Measurements from ENCODE around the gene DYNLL2. TPM values are rescaled to one million over a fixed set of nuclear protein-coding genes. Genes with fewer than 3 reads are reported as not detected.
"Not testable (repeated sequence)": the region's sequence is repeated elsewhere in the genome, so short reads cannot be mapped to it uniquely, and the experiment has no call there.

The DYNLL2 gene
- total RNA-seq, 2 donors from 2014 or later, result 34.3 to 41.2 TPM

- intact Hi-C loops (cut with DNase I), result no loop called here
- H3K4me1 ChIP-seq, result no peaks in the 10 kb centered on the region
- H3K27me3 ChIP-seq, result no peaks in the 10 kb centered on the region
- TF ChIP-seq CTCF (IDR thresholded peaks at IDR 0.05), result no peak
- no peak overlapping the region for H3K4me3 ChIP-seq
- H3K9me3 ChIP-seq, result no peaks in the 10 kb centered on the region
- H3K36me3 ChIP-seq, result no peaks in the 10 kb centered on the region
- H3K9ac ChIP-seq (ENCODE audit: low read depth in 2 of 2, low read length in 2 of 2), result no peak overlapping the region
- no peak overlapping the region for H3K27ac ChIP-seq
- no peak for DNase-seq
These were observed 22.5 kb upstream of the DYNLL2 start for GRCh38 chr17:58060596-58061191.

GRCh38 chr17:58061672-58062071, 21.5 kb upstream of the DYNLL2 start:
- H3K9me3 ChIP-seq, result no peaks in the 10 kb centered on the region
- H3K27ac ChIP-seq, result no peak overlapping the region
- no peaks in the 10 kb centered on the region for H3K4me1 ChIP-seq
- DNase-seq, result no peak
- TF ChIP-seq CTCF (IDR thresholded peaks at IDR 0.05), result no peak
- no peak overlapping the region for H3K4me3 ChIP-seq
- no peak overlapping the region for H3K9ac ChIP-seq (ENCODE audit: low read depth in 2 of 2, low read length in 2 of 2)
- H3K36me3 ChIP-seq, result no peaks in the 10 kb centered on the region
- intact Hi-C loops (cut with DNase I), result no loop called here
- H3K27me3 ChIP-seq, result no peaks in the 10 kb centered on the region

GRCh38 chr17:58065238-58065637, 18.0 kb upstream of the DYNLL2 start:
- Histone ChIP-seq H3K9ac (ENCODE audit: low read depth in 2 of 2, low read length in 2 of 2) (no peak overlapping the region), H3K4me3 (no peak overlapping the region), H3K27me3 (no peaks in the 10 kb centered on the region), H3K27ac (no peak overlapping the region), H3K9me3 (no peaks in the 10 kb centered on the region), H3K4me1 (no peaks in the 10 kb centered on the region), H3K36me3 (no peaks in the 10 kb centered on the region)
- intact Hi-C loops (cut with DNase I), result no loop called here
- TF ChIP-seq CTCF (IDR thresholded peaks at IDR 0.05), result no peak
- no peak for DNase-seq

GRCh38 chr17:58066401-58066800, 16.8 kb upstream of the DYNLL2 start:
- Histone ChIP-seq H3K4me3 (no peak overlapping the region), H3K36me3 (no peaks in the 10 kb centered on the region), H3K4me1 (no peaks in the 10 kb centered on the region), H3K9me3 (no peaks in the 10 kb centered on the region), H3K27me3 (no peaks in the 10 kb centered on the region), H3K9ac (ENCODE audit: low read depth in 2 of 2, low read length in 2 of 2) (no peak overlapping the region), H3K27ac (no peak overlapping the region)
- no peak for TF ChIP-seq CTCF (IDR thresholded peaks at IDR 0.05)
- intact Hi-C loops (cut with DNase I), result no loop called here
- no peak for DNase-seq

GRCh38 chr17:58072862-58073261, 10.4 kb upstream of the DYNLL2 start:
- DNase-seq, result no peak
- no peaks in the 10 kb centered on the region for H3K36me3 ChIP-seq
- H3K27me3 ChIP-seq, result no peaks in the 10 kb centered on the region
- no peak overlapping the region for H3K27ac ChIP-seq
- intact Hi-C loops (cut with DNase I), result no loop called here
- TF ChIP-seq CTCF (IDR thresholded peaks at IDR 0.05), result no peak
- H3K4me3 ChIP-seq, result no peak overlapping the region
- no peaks in the 10 kb centered on the region for H3K9me3 ChIP-seq
- no peak overlapping the region for H3K9ac ChIP-seq (ENCODE audit: low read depth in 2 of 2, low read length in 2 of 2)
- H3K4me1 ChIP-seq, result no peaks in the 10 kb centered on the region

GRCh38 chr17:58073266-58073665, 10.0 kb upstream of the DYNLL2 start:
- H3K4me3 ChIP-seq; H3K4me1 ChIP-seq; H3K27ac ChIP-seq; intact Hi-C loops (cut with DNase I); H3K27me3 ChIP-seq; H3K9ac ChIP-seq (ENCODE audit: low read depth in 2 of 2, low read length in 2 of 2); DNase-seq; H3K36me3 ChIP-seq; H3K9me3 ChIP-seq: not testable (repeated sequence)

- H3K27me3 ChIP-seq; H3K9me3 ChIP-seq; H3K4me1 ChIP-seq; H3K4me3 ChIP-seq; H3K27ac ChIP-seq; H3K36me3 ChIP-seq; DNase-seq; intact Hi-C loops (cut with DNase I); H3K9ac ChIP-seq (ENCODE audit: low read depth in 2 of 2, low read length in 2 of 2): not testable (repeated sequence)
These were observed 8.8 kb upstream of the DYNLL2 start for GRCh38 chr17:58074406-58074805.
